Activated CD4-positive, alpha-beta T cell treated with anti-CD3 and anti-CD28 coated beads, Interleukin-10, Interleukin-2, amounts not matched to agents 100 ng/mL and 50 ng/mL, durations not matched to agents 16 hours and 8 hours (primary cell): Measurements from ENCODE around the gene ASRGL1.
"Not testable (repeated sequence)": the region's sequence is repeated elsewhere in the genome, so short reads cannot be mapped to it uniquely, and the experiment has no call there.

Experiments used
- DNase-seq: peaks from one replicate; pipeline ENCODE4 v3.0.0-alpha.2; 2020

Gene ASRGL1

DNA sequence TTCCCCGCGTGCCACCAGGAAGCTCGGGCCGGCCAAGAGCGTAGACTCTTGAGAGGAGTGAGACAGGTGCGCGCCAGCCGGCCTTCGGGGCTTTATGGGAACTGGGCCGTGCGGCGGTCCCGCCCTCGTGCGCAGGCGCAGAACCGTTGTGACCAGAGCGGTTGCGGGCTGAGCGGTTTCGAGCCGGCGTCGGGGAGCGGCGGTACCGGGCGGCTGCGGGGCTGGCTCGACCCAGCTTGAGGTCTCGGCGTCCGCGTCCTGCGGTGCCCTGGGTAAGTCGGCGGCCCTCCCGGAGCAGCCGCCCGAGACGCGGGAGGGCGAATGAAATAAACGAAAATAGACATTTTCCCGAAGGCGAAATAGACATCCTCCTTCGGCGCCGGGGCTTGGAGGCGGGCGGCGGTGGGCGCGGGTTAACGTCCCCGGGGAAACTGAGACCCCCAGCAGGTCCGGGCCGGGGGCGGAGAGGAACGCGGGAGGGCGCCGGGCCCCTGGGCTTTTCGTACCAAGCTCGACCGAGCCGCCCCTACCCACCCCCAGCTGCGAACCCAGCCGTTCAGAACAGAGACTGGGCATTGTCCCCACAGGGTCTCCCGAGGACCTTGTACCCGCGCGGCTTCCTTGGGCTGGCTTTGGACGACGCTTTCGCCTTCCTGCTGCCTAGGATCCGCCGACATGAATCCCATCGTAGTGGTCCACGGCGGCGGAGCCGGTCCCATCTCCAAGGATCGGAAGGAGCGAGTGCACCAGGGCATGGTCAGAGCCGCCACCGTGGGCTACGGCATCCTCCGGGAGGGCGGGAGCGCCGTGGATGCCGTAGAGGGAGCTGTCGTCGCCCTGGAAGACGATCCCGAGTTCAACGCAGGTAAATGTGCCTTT, at the start of gene ASRGL1:
Gene ASRGL1 (plus strand): TSS at position 146 of the 879 bp plus-strand sequence. CDS start 530 bp downstream, at position 676.
- peak; percentile 80 for DNase-seq

GRCh38 chr11:62295504-62295903, 41.7 kb upstream of the ASRGL1 start:
- DNase-seq, result peak; percentile 17

DNA sequence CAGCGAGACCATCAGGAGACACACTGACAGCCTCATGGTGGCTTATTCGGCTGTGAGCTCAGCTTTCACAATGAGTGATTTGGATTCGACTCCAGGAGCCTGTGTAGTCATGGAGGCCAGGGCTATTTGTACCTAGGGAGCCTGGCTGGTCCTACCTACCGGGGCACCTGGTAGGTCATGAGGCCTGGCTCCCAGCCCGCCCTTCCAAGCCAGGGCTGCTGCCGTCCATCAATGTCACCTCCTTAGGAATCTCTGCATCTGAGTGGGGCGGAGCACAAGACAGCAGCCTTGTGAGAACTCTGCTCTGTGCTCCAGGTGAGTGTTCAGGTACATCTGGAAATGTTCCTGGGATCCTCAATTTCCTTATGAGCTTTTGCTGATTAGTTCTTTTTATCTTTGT, 38.3 kb upstream of the ASRGL1 start, which contains the start of gene SCGB1D4:
Gene SCGB1D4 (minus strand): TSS at position 101 of the 400 bp plus-strand sequence. CDS start 65 bp downstream, at position 36.
- no peak for DNase-seq

- DNase-seq, result no peak
These were observed 31.0 kb upstream of the ASRGL1 start for GRCh38 chr11:62306227-62306626.

DNA sequence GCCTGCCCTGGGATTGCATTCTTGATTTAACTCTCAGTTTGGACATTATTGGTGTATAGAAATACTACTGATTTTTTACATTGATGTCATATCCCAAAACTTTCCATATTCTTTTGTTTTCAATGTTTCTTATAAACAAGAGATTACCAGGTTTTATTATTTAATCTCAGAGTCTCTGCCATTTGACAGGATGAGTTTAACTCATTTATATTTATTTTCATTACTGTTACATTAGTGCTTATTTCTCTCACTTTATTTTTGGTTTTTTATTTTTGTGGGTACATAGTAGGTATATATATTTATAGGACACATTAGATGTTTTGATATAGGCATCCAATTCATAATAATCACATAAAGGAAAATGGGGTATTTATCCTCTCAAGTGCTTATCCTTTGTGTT, 29.3 kb upstream of the ASRGL1 start:
- DNase-seq, result no peak

GRCh38 chr11:62309991-62310390, 27.3 kb upstream of the ASRGL1 start:
- DNase-seq, result no peak

GRCh38 chr11:62315431-62315830, 21.8 kb upstream of the ASRGL1 start:
- DNase-seq, result no peak

GRCh38 chr11:62322524-62322923, 14.7 kb upstream of the ASRGL1 start:
- no peak for DNase-seq

GRCh38 chr11:62324731-62325556, 12.3 kb upstream of the ASRGL1 start:
- peak; percentile 78 for DNase-seq

GRCh38 chr11:62325781-62326180, 11.5 kb upstream of the ASRGL1 start:
- DNase-seq, result not testable (repeated sequence)

GRCh38 chr11:62326719-62327118, 10.5 kb upstream of the ASRGL1 start:
- not testable (repeated sequence) for DNase-seq

DNA sequence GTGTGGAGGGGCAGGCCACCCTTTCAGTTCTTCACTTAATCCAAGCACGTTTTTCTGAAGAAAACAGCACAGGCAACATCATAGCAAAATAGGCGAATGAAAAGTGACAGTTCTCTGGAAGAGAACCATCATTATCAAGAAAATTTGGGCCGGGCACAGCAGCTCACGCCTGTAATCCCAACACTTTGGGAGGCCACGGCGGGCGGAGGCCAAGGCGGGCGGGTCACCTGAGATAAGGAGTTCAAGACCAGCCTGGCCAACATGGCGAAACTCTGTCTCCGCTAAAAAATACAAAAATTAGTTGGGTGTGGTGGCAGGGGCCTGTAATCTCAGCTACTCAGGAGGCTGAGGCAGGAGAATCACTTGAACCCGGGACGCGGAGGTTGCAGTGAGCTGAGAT, 9.7 kb upstream of the ASRGL1 start:
- DNase-seq, result not testable (repeated sequence)

DNA sequence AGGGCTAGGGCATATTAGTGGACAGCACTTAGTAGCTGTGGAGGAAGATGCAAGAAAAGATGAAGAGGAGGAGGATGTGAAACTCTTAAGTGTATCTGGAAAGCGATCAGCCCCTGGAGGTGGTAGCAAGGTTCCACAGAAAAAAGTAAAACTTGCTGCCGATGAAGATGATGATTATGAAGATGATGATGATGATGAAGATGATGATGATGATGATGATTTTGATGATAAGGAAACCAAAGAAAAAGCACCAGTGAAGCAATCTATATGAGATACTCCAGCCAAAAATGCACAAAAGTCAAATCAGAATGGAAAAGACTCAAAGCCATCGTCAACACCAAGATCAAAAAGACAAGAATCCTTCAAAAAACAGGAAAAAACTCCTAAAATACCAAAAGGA, 6.0 kb upstream of the ASRGL1 start:
- not testable (repeated sequence) for DNase-seq

- no peak for DNase-seq
These were observed 3.5 kb upstream of the ASRGL1 start for GRCh38 chr11:62333768-62334167.

DNA sequence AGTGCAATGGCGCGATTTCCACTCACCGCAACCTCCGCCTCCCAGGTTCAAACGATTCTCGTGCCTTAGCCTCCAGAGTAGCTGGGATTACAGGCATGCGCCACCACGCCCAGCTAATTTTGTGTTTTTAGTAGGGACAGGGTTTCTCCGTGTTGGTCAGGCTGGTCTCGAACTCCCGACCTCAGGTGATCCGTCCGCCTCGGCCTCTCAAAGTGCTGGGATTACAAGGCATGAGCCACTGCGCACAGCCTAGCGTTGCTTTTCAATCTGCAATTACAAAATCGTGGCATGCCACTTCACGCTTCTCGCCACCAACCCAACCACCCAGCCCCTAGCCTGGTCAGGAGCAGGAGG, 322 bp upstream of the ASRGL1 start:
- DNase-seq, result not testable (repeated sequence)

DNA sequence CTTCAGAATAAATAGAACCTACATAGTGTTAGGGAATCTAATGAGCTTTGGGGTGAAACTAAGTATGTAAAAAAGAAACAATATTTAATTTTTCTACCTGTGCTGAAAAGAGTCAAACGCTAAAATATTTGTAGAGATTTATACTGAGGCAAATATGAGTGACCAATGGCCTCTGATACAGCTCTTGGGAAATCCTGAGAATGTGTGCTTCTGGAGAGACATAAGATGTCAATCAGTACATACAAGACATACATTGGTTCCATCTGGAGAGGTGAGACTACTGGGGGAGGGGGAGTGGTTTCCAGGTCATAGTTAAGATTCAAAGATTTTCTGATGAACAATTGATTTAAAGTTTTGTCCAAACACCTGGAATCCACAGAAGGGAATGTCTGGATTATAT, 970 bp downstream of the ASRGL1 start:
- no peak for DNase-seq

DNA sequence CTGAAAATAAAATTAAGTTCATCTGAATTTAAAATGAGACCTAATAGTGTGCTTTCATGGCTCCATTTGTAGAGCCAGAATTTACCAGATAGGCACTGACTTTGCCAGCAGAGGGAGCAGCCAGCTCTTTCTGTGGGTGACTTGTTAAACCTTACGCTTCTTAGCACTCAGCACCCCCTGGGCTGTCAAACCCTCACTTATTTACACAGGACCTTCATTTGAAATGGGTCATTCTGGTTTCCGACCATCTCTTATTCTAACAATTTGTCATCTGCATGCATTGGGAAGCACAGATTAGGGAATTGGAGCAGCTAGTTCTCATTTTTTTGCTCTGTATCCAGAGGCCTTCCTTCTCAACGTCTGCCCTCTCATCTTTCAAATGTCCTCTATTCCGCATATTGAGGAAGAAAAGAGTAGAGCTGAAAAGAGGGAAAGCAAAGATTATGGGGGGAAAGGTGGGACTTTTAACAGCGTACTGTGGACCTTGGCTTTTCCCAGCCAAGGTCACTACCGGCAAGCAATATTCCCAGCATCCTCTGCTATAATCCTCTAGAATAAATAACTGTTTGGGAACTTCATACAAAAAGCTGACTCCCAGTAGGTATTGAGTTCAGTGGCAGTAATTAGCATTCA, 3.1 kb downstream of the ASRGL1 start:
- peak; percentile 65 for DNase-seq

DNA sequence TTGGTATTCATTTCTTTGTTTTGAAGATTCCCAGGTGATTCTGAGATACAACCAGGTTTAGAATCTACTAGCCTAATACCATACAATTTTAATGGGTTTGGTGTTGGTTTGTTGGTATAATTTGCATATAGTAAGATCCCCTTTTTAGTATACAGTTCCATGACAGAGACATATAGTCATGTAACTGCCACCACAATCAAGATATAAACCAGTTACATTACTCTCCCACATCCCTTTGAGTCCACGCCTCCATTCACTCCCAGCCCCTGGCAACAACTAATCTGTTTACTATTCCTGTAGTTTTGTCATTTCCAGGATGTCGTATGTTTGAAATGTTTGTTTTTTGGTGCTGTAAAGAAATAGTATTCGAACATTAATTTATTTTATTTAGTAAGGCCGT, 4.3 kb downstream of the ASRGL1 start:
- no peak for DNase-seq

DNA sequence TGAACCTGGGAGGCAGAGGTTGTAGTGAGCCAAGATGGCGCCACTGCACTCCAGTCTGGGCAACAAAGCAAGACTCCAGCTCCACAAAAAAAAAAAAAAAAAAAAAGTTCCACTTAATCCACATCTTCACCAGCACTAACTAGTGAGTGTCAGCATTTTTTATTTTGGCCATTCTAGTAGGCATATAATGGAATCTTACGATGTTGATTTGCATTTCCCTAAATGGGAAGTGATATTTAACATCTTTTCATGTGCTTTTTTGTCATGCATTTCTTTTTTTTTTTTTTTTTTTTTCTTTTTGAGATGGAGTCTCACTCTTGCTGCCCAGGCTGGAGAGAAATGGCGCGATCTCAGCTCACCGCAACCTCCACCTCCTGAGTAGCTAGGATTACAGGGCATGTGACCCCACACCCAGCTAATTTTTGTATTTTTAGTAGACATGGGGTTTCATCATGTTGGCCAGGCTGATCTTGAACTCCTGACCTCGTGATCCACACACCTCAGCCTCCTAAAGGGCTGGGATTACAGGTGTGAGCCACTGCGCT, 6.5 kb downstream of the ASRGL1 start:
- not testable (repeated sequence) for DNase-seq

GRCh38 chr11:62344210-62344609, 7.0 kb downstream of the ASRGL1 start:
- DNase-seq, result no peak

DNA sequence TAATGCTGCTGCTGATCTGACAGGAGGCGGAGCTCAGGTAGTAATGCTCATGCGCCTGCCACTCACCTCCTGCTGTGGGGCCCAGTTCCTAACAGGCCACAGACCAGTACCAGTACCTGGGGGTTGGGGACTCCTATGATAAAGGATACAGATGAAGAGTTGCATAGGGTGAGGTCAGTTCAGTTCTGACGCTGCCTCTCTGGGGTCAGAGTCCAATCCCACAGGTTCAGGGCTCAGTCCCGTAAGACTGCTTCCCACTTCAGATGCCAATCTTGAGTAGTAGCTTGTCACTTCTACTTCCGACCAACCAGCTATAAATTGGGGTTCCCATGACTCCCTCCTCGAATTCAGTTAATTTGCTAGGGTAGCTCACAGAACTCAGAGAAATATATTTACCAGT, 8.6 kb downstream of the ASRGL1 start:
- DNase-seq, result no peak

DNA sequence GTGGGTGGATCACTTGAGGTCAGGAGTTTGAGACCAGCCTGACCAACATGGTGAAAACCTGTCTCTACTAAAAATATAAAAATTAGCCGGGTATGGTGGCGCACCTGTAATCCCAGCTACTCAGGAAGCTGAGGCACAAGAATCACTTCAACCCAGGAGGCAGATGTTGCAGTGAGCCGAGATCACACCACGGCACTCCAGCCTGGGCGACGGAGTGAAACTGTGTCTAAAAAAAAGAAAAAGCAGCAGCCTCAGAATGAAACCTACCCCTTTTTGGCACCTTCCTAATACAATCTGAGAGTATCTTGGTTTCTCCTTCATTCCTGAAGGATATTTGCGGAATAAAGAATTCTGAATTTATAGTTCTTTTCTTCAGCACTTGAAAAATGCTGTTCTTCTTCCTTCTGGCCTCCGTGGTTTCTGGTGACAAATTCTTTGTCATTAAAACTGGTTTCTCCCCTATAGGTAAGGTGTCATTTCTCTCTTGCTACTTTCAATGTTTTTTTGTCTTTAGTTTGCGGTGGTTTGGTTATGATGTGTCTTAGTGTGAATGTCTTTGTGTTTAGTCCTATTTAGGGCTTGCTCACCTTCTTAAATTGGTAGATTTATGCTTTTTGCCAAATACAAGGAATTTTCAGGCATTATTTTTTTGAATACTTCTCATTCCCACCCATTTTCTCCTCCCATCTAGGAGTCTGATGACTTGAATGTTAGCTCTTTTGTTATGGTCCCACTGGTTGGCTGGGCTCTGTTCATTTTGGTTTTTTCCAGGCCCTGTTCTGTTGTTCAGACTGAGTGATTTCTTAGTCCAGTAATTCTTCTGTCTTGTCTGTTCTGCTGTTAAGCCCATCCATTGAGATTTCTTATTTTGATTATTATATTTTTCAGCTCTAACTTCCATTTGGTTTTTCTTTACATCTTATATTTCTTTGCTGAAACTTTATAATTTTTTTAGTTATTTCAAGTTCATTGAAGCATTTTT, 15.4 kb downstream of the ASRGL1 start:
- peak; percentile 62 for DNase-seq
